ENCODE data around the gene NEURL1B. TPM values are rescaled to one million over a fixed set of nuclear protein-coding genes. Genes with fewer than 3 reads are reported as not detected.

Gene NEURL1B
- total and polyA plus RNA-seq, 11 donors: 11.8 to 47.1 (median 25.8) TPM

GRCh38 chr5:172699999-172700364 is 58.9 kb downstream of the NEURL1B start:
- Histone ChIP-seq H3K27ac (peak overlapping the region in 10 of 12 donors; percentile 13 to 80 (median 54)), H3K4me3 (peak overlapping the region in 7 of 12 donors; percentile 16 to 35 (median 27)), H3K9me3 (no peaks in the 10 kb centered on the region), H3K36me3 (no peaks in the 10 kb centered on the region), H3K27me3 (no peaks in the 10 kb centered on the region), H3K4me1 (peaks cover 2 to 48% (median 40%) of the 10 kb centered on the region in 12 donors)
- DNase-seq (peak in 1 of 5 donors; percentile 20), ATAC-seq (no peak)
- intact Hi-C loops (cut with DNase I): loop anchor here in 9 of 10 donors (5.0 to 10.0 kb wide), 15 partner anchors 38 to 595 kb away; partner anchors contain the start of genes NEURL1B (in 6 of the 9) and BNIP1 (in 1 of the 9)
- WGBS, 4 donors: 41 to 50% (median 43%) methylated on average over 6 of the region's 6 CpGs
- TF ChIP-seq CTCF (IDR thresholded peaks at IDR 0.05): no peak
- no peak for TF ChIP-seq POLR2A (IDR thresholded peaks at IDR 0.05)

GRCh38 chr5:172700365-172701290 is 59.6 kb downstream of the NEURL1B start:
- ATAC-seq (peak in 3 of 4 donors; percentile 34 to 49 (median 46)), DNase-seq (peak in 3 of 5 donors; percentile 49 to 74 (median 63))
- 31 to 36% (median 33%) methylated on average over 18 to 22 of the region's 22 CpGs for WGBS, 4 donors
- peak overlapping the region in 7 of 12 donors; percentile 16 to 35 (median 27) for H3K4me3 ChIP-seq
- H3K27me3 ChIP-seq: no peaks in the 10 kb centered on the region
- peak overlapping the region in 10 of 12 donors; percentile 13 to 80 (median 54) for H3K27ac ChIP-seq
- peaks cover 2 to 42% (median 34%) of the 10 kb centered on the region in 12 donors for H3K4me1 ChIP-seq
- intact Hi-C loops (cut with DNase I): loop anchor here in 4 of 10 donors (10.0 kb wide), 4 partner anchors 444 to 584 kb away; partner anchors contain the start of gene BNIP1 (in 1 of the 4)
- H3K36me3 ChIP-seq: no peaks in the 10 kb centered on the region
- TF ChIP-seq POLR2A (IDR thresholded peaks at IDR 0.05): no peak
- TF ChIP-seq CTCF (IDR thresholded peaks at IDR 0.05): no peak
- H3K9me3 ChIP-seq: peaks cover 0 to 1% (median 0%) of the 10 kb centered on the region in 12 donors

DNA sequence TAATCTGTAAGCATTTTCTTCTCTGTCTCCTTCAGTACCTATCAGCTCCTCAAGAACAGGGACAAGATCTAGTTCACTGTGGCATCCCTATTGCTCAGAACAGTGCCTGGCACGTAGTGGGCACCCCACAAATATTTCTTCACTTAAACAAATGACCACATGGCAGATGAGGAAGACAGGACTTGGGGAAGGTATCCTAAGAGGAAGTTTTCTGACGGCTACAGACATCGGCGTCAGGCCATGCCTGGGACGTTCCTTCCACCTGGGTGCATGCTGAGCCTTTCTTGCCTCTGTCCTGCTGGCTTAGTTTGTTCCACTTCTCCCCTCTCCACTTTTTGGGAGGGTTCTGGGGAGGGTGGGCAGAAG is 60.2 kb downstream of the NEURL1B start:
- Histone ChIP-seq H3K36me3 (no peaks in the 10 kb centered on the region), H3K9me3 (peaks cover 0 to 3% (median 0%) of the 10 kb centered on the region in 12 donors), H3K4me3 (no peak overlapping the region), H3K4me1 (peaks cover 0 to 35% (median 28%) of the 10 kb centered on the region in 12 donors), H3K27ac (peak overlapping the region in 4 of 12 donors; percentile 14 to 69 (median 67)), H3K27me3 (no peaks in the 10 kb centered on the region)
- TF ChIP-seq CTCF (IDR thresholded peaks at IDR 0.05) (no peak), POLR2A (IDR thresholded peaks at IDR 0.05) (no peak)
- 70 to 87% (median 77%) methylated on average over 5 of the region's 5 CpGs for WGBS, 4 donors
- DNase-seq: peak in 1 of 5 donors; percentile 18
- intact Hi-C loops (cut with DNase I): loop anchor here in 4 of 10 donors (10.0 kb wide), 4 partner anchors 444 to 584 kb away; partner anchors contain the start of gene BNIP1 (in 1 of the 4)
- no peak for ATAC-seq

DNA sequence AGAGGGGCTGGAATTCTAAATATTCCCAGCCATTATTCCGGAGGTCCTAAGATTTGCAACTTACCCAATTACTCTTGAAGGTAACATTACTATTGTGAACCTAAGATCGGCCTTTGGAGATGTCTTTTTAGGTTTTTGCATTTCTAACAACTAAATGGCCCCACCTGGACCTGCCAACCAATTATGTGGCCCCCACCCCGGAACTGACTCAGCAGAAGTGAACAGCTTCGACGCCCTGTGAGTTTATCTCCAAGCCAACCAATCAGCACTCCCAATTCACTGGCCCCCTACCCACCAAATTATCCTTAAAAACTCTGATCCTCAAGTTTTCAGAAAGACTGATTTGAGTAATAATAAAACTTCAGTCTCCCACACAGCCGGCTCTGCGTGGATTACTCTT is 62.9 kb downstream of the NEURL1B start:
- no peak for TF ChIP-seq POLR2A (IDR thresholded peaks at IDR 0.05)
- no peak for TF ChIP-seq CTCF (IDR thresholded peaks at IDR 0.05)
- WGBS, 4 donors: 93 to 99% (median 96%) methylated on average over 7 of the region's 7 CpGs
- Histone ChIP-seq H3K9me3 (peaks cover 0 to 3% (median 0%) of the 10 kb centered on the region in 12 donors), H3K27me3 (no peaks in the 10 kb centered on the region), H3K36me3 (no peaks in the 10 kb centered on the region), H3K4me3 (no peak overlapping the region), H3K27ac (no peak overlapping the region), H3K4me1 (peaks cover 0 to 21% (median 15%) of the 10 kb centered on the region in 12 donors)
- intact Hi-C loops (cut with DNase I): loop anchor here in 4 of 10 donors (10.0 kb wide), 4 partner anchors 441 to 581 kb away; partner anchors contain the start of gene BNIP1 (in 1 of the 4)
- no peak for DNase-seq
- no peak for ATAC-seq

Measured in heart left ventricle (tissue), 16 donors.